Measurements from ENCODE around the gene PCGF3.
"Not testable (repeated sequence)": the region's sequence is repeated elsewhere in the genome, so short reads cannot be mapped to it uniquely, and the experiment has no call there.

Gene PCGF3

GRCh38 chr4:669806-670559 lies 35.6 kb upstream of the PCGF3 start:
- DNase-seq, result not testable (repeated sequence)

- no peak for DNase-seq
These were observed 33.9 kb upstream of the PCGF3 start for GRCh38 chr4:671769-672168.

GRCh38 chr4:673349-674091 lies 32.1 kb upstream of the PCGF3 start:
- peak in 1 of 3 experiments; percentile 33 for DNase-seq

- DNase-seq, result peak; percentile 96 to 99 (median 97)
These were observed 31.2 kb upstream of the PCGF3 start, which contains the start of the genes ATP5ME and MYL5 for GRCh38 chr4:674172-675035. ATP5ME (minus strand) TSS chr4:674276; CDS start chr4:674247, 29 bp downstream. MYL5 (plus strand) TSS chr4:674542; CDS start chr4:678027, 3,485 bp downstream.

- DNase-seq, result no peak
These were observed 30.4 kb upstream of the PCGF3 start for GRCh38 chr4:675036-675882.

- DNase-seq, result no peak
These were observed 29.4 kb upstream of the PCGF3 start for GRCh38 chr4:675980-676870.

- peak in 1 of 3 experiments; percentile 24 for DNase-seq
These were observed 28.8 kb upstream of the PCGF3 start for GRCh38 chr4:676871-677235.

GRCh38 chr4:677431-678293 lies 28.0 kb upstream of the PCGF3 start:
- peak; percentile 46 to 76 (median 67) for DNase-seq

- DNase-seq, result no peak
These were observed 27.1 kb upstream of the PCGF3 start for GRCh38 chr4:678331-679103.

- no peak for DNase-seq
These were observed 26.5 kb upstream of the PCGF3 start for GRCh38 chr4:679104-679481.

GRCh38 chr4:679629-680028 lies 26.0 kb upstream of the PCGF3 start:
- no peak for DNase-seq

GRCh38 chr4:680091-680490 lies 25.5 kb upstream of the PCGF3 start:
- DNase-seq, result no peak

- no peak for DNase-seq
These were observed 25.1 kb upstream of the PCGF3 start for GRCh38 chr4:680551-680927.

GRCh38 chr4:680928-681645 lies 24.5 kb upstream of the PCGF3 start:
- peak in 2 of 3 experiments; percentile 58 to 62 for DNase-seq

- peak; percentile 83 to 91 (median 85) for DNase-seq
These were observed 23.7 kb upstream of the PCGF3 start for GRCh38 chr4:681736-682451.

- peak; percentile 51 to 79 (median 73) for DNase-seq
These were observed 23.0 kb upstream of the PCGF3 start for GRCh38 chr4:682490-683172.

- DNase-seq, result no peak
These were observed 22.3 kb upstream of the PCGF3 start for GRCh38 chr4:683247-683897.
